ENCODE results near the gene PRKAR1A. TPM values are rescaled to one million over a fixed set of nuclear protein-coding genes. Genes with fewer than 3 reads are reported as not detected.

PRKAR1A gene
- total and polyA plus RNA-seq, 2 of the 8 experiments (the other 6 are each of a cell fraction or from before 2014, with no cell fraction given) = 39.3 to 149 TPM

GRCh38 chr17:68509141-68510057 lies 2.8 kb upstream of the PRKAR1A start (continued):
- TF ChIP-seq NRF1 (IDR thresholded peaks at IDR 0.05; ENCODE audit: low read depth, low read length) (no peak), RBBP5 (IDR thresholded peaks at IDR 0.05; ENCODE audit: borderline replicate concordance, low read depth, low read length) (no peak), MAFK (IDR thresholded peaks at IDR 0.05; ENCODE audit: low read depth, low read length) (no peak), SIRT6 (IDR thresholded peaks at IDR 0.05; ENCODE audit: low read length) (no peak), KDM1A (IDR thresholded peaks at IDR 0.05; ENCODE audit: borderline replicate concordance, low read length) (no peak)
